GM12878 (cell line): ENCODE data around the gene ISY1. TPM values are rescaled to one million over a fixed set of nuclear protein-coding genes. Genes with fewer than 3 reads are reported as not detected.
A peak's percentile ranks its signal among the peaks of the same experiment; 100 is the strongest.

ENCODE experiments used
- ATAC-seq: fragments of 200-7000 bp; cut with Tn5 transposase; 3 replicates; pipeline ENCODE4 v1.9.1; 2020; ENCODE audit warnings: mild to moderate bottlenecking, moderate library complexity
- BruUV-seq: library from RNA; stranded (reverse); fragments of 400-500 nt; replicated peaks from 2 replicates; lab custom pipeline; 2021; lab: Mats Ljungman, UMichigan
- CTCF ChIA-PET: fragments of 300-600 bp; sonication (Branson Sonifier 250); formaldehyde crosslinking; extraction: SDS; loops from one replicate; lab custom pipeline; 2021; ENCODE audit warnings: inconsistent platforms; lab: Yijun Ruan, JAX
- POLR2A ChIA-PET: fragments of 350-600 bp; formaldehyde crosslinking; extraction: SDS; loops from one replicate; lab custom pipeline; 2021; ENCODE audit warnings: inconsistent platforms; lab: Charles Lee
- RAD21 ChIA-PET: fragments of 300-600 bp; sonication (Branson Sonifier 250); formaldehyde crosslinking; loops from one replicate; lab custom pipeline; 2023; ENCODE audit warnings: antibody characterized with exemption; ENCODE audit not compliant: unreplicated experiment; lab: Charles Lee
- SMC1A ChIA-PET: fragments of 300-600 bp; sonication (Branson Sonifier 250); formaldehyde crosslinking; loops from one replicate; lab custom pipeline; 2023; ENCODE audit not compliant: unreplicated experiment, uncharacterized antibody; lab: Charles Lee
- DNase-seq: peaks from one replicate; pipeline ENCODE4 v3.0.0-alpha.2; 2011; ENCODE audit warnings: low read depth, low spot score
- FAIRE-seq: peaks from 3 replicates; lab custom pipeline; 2011; peaks lifted over from hg19 to GRCh38; lab: Jason Lieb, UNC
- H2AFZ ChIP-seq: 2 replicates; pipeline ENCODE4 v1.6.0; 2011; ENCODE audit warnings: low read depth, low read length, control low read depth; ENCODE audit not compliant: control insufficient read depth
- H3K27ac ChIP-seq: 2 replicates; pipeline ENCODE4 v1.5.1; 2011; ENCODE audit warnings: control low read depth; ENCODE audit not compliant: control insufficient read depth, insufficient read depth
- H3K27me3 ChIP-seq, 2 experiments: replicated peaks in 1 of 2; 2 replicates each; pipeline versions ENCODE4 v1.6.0 to v1.6.1; 2011; ENCODE audit warnings: low read length in 1 of 2; ENCODE audit not compliant: control insufficient read depth in 2 of 2, insufficient read depth in 2 of 2
- H3K36me3 ChIP-seq, 2 experiments: 2 replicates each; pipeline ENCODE4 v1.5.1; 2011; ENCODE audit warnings: low read length in 1 of 2; ENCODE audit not compliant: control insufficient read depth in 2 of 2, insufficient read depth in 2 of 2
- H3K4me1 ChIP-seq: 2 replicates; pipeline ENCODE4 v1.6.1; 2011; ENCODE audit warnings: mild to moderate bottlenecking, low read length, moderate library complexity, mixed read lengths; ENCODE audit not compliant: control insufficient read depth, insufficient read depth
- H3K4me2 ChIP-seq: 2 replicates; pipeline ENCODE4 v1.6.0; 2011; ENCODE audit warnings: control low read depth; ENCODE audit not compliant: control insufficient read depth, insufficient read depth
- H3K4me3 ChIP-seq: fragments of 200-600 bp; sonication (generic); 2 replicates; pipeline ENCODE4 v1.5.1; 2016
- H3K79me2 ChIP-seq: 2 replicates; pipeline ENCODE4 v1.6.0; 2011; ENCODE audit warnings: low read length; ENCODE audit not compliant: control insufficient read depth, insufficient read depth
- H3K9ac ChIP-seq: 2 replicates; pipeline ENCODE4 v1.8.0; 2011; ENCODE audit warnings: low read length, control low read depth, mixed read lengths; ENCODE audit not compliant: control insufficient read depth, insufficient read depth
- H3K9me3 ChIP-seq: replicated peaks from 3 replicates; pipeline ENCODE4 v1.5.1; 2011; ENCODE audit warnings: mild to moderate bottlenecking, low read length; ENCODE audit not compliant: control insufficient read depth, insufficient read depth
- H4K20me1 ChIP-seq: 2 replicates; pipeline ENCODE4 v1.6.0; 2011; ENCODE audit not compliant: control insufficient read depth, insufficient read depth
- BRCA1 ChIP-seq: IDR thresholded peaks from 2 replicates; pipeline ENCODE4 v1.6.1; 2011; ENCODE audit warnings: low read depth, low read length, improper control_type of control experiment
- CBX3 ChIP-seq: fragments of 200-600 bp; sonication (generic); IDR thresholded peaks from 2 replicates; pipeline ENCODE4 v1.6.1; 2016; ENCODE audit warnings: low read depth, borderline replicate concordance
- CHD2 ChIP-seq: IDR thresholded peaks from 2 replicates; pipeline ENCODE4 v1.6.1; 2011; ENCODE audit warnings: low read depth, low read length, improper control_type of control experiment, borderline replicate concordance
- RELB ChIP-seq: fragments of 450-650 bp; IDR thresholded peaks from 2 replicates; pipeline ENCODE4 v1.6.1; 2017; ENCODE audit warnings: low read depth, mild to moderate bottlenecking, moderate library complexity
- SIN3A ChIP-seq: IDR thresholded peaks from 2 replicates; pipeline ENCODE4 v1.6.1; 2012; ENCODE audit warnings: low read depth, low read length, improper control_type of control experiment
- STAT3 ChIP-seq: IDR thresholded peaks from 2 replicates; pipeline ENCODE4 v1.6.1; 2011; ENCODE audit warnings: low read depth, low read length, improper control_type of control experiment
- ZNF384 ChIP-seq: IDR thresholded peaks from 2 replicates; pipeline ENCODE4 v1.6.1; 2012; ENCODE audit warnings: low read depth, mild to moderate bottlenecking, low read length, improper control_type of control experiment, borderline replicate concordance
- ZNF622 ChIP-seq: fragments of 450-650 bp; IDR thresholded peaks from 2 replicates; pipeline ENCODE4 v1.6.1; 2017; ENCODE audit warnings: mild to moderate bottlenecking, inconsistent platforms
- WGBS: methylation state at CpG from one replicate; pipeline ENCODE4 v1.1.6; 2016; ENCODE audit warnings: low lambda C conversion rate; ENCODE audit not compliant: insufficient replicate concordance, insufficient coverage; ENCODE audit errors: missing lambda C conversion rate; 5-methylcytosine and 5-hydroxymethylcytosine counted together
- in situ Hi-C: fragments of 300-500 bp; cut with MboI; formaldehyde crosslinking; loops from 9 replicates; pipeline ENCODE4 v1.14.3; 2018; ENCODE audit warnings: mixed read lengths
- intact Hi-C: fragments of 100-400 bp; cut with micrococcal nuclease; formaldehyde crosslinking; loops from one replicate; pipeline ENCODE4 v1.14.2; 2022; ENCODE audit not compliant: unreplicated experiment
- polyA plus RNA-seq, 11 experiments: library from polyadenylated mRNA; depleted of rRNA in 4 of 11; unstranded in 6 of 11; stranded (reverse) in 5 of 11; fragments of >200 nt; fragmentation: Nextera tagmentation in 4 of 11; fragmentation: Illumina TruSeq in 1 of 11; extraction: Ambion mirVana in 4 of 11; extraction: Trizol in 1 of 11; gene quantifications; 1 replicate in 1 of 11; 2 replicates in 10 of 11; pipeline versions ENCODE4 v1.2.1 to v1.2.3, GENCODE V29; 2011 to 2016; ENCODE audit warnings: inconsistent platforms in 2 of 11, missing spikeins in 2 of 11, low read depth in 1 of 11
- total RNA-seq, 4 experiments: library from RNA; depleted of rRNA in 3 of 4; stranded (reverse); fragments of >200 nt in 3 of 4; fragmentation: Illumina TruSeq in 1 of 4; extraction: Trizol in 1 of 4; gene quantifications; 2 replicates each; pipeline versions ENCODE4 v1.2.1 to v1.2.3, GENCODE V29; 2013 to 2021

ISY1 gene
- total and polyA plus RNA-seq, 10 of the 15 experiments (the other 5 are each of a cell fraction or from before 2014, with no cell fraction given), result 28.3 to 72.2 (median 44.7) TPM

- in situ Hi-C loops, result no loop called here
Observed at GRCh38 chr3:129119365-129120100, 41.3 kb downstream of the ISY1 start.

GRCh38 chr3:129118745-129119144 lies 42.1 kb downstream of the ISY1 start:
- no peaks in the 10 kb centered on the region for H3K9me3 ChIP-seq
- 88% methylated on average over 5 of the region's 5 CpGs for WGBS
- no peak overlapping the region for H2AFZ ChIP-seq
- CTCF ChIA-PET, result interaction anchor here (0.7 to 4.3 kb wide), 5 partner anchors 10 to 501 kb away, joined by 3 to 41 read pairs (median 4); no protein-coding TSS in a partner anchor
- peak overlapping the region; percentile 97; the same call in 1 of the 2 replicates for H3K4me2 ChIP-seq
- peaks cover 24% of the 10 kb centered on the region for H3K79me2 ChIP-seq
- no peak for DNase-seq
- H3K27ac ChIP-seq, result no peak overlapping the region
- 0 out of 4 replicates have a peak, but pooled peaks cover 0 to 3% of the 10 kb centered on the region in 2 experiments for H3K36me3 ChIP-seq
- FAIRE-seq, result no peak
- no peaks in the 10 kb centered on the region for H3K27me3 ChIP-seq
- ATAC-seq, result no peak
- RAD21 ChIA-PET, result interaction anchor here (0.8 to 3.2 kb wide), 5 partner anchors 43 to 198 kb away, joined by 3 to 17 read pairs (median 3); a partner anchor contains a TSS
- POLR2A ChIA-PET, result interaction anchor here (0.9 to 3.5 kb wide), 4 partner anchors 43 to 161 kb away, joined by 3 to 15 read pairs (median 5); partner anchors contain the start of gene COPG1
- SMC1A ChIA-PET, result interaction anchor here (0.9 to 3.7 kb wide), 6 partner anchors 18 to 400 kb away, joined by 3 to 25 read pairs (median 3); no protein-coding TSS in a partner anchor
- in situ Hi-C loops (no loop called here), intact Hi-C loops (no loop called here)
- TF ChIP-seq STAT3 (no peak), ZNF384 (no peak), BRCA1 (no peak), CBX3 (no peak), ZNF622 (no peak), RELB (no peak)
- BruUV-seq, result no TSS peak
- H3K9ac ChIP-seq, result no peak overlapping the region
- H4K20me1 ChIP-seq, result no peaks in the 10 kb centered on the region
- H3K4me1 ChIP-seq, result peaks cover 27% of the 10 kb centered on the region
- H3K4me3 ChIP-seq, result peak overlapping the region; percentile 65; the same call in 1 of the 2 replicates

More at GRCh38 chr3:129119365-129120100, 41.3 kb downstream of the ISY1 start:
- Histone ChIP-seq H3K4me2 (peak overlapping the region; percentile 97), H3K79me2 (peaks cover 24% of the 10 kb centered on the region), H3K9ac (peak overlapping the region; percentile 94), H2AFZ (no peak overlapping the region), H3K4me1 (peaks cover 27% of the 10 kb centered on the region), H3K4me3 (peak overlapping the region; percentile 65), H3K9me3 (no peaks in the 10 kb centered on the region), H3K36me3 (0 out of 4 replicates have a peak, but pooled peaks cover 0 to 1% of the 10 kb centered on the region in 2 experiments), H4K20me1 (no peaks in the 10 kb centered on the region), H3K27me3 (no peaks in the 10 kb centered on the region), H3K27ac (peak overlapping the region; percentile 97)
- RAD21 ChIA-PET, result interaction anchor here (0.8 to 3.2 kb wide), 6 partner anchors 42 to 197 kb away, joined by 3 to 17 read pairs (median 3); a partner anchor contains a TSS
- FAIRE-seq (no peak), DNase-seq (no peak), ATAC-seq (no peak)
- WGBS, result 55% methylated on average over 13 of the region's 13 CpGs
- intact Hi-C loops, result loop anchor here (2.0 to 5.0 kb wide), 2 partner anchors 63 to 67 kb away; partner anchors contain the start of gene CNBP
- no TSS peak for BruUV-seq
- POLR2A ChIA-PET, result interaction anchor here (0.9 to 3.5 kb wide), 5 partner anchors 42 to 321 kb away, joined by 4 to 20 read pairs (median 6); partner anchors contain the start of genes CNBP, COPG1 and IFT122
- SMC1A ChIA-PET, result interaction anchor here (0.7 to 3.7 kb wide), 10 partner anchors 19 to 401 kb away, joined by 3 to 25 read pairs (median 4); no protein-coding TSS in a partner anchor
- peak; percentile 55; the same call in 1 of the 2 replicates for TF ChIP-seq SIN3A
- no peak for TF ChIP-seq CHD2
- CTCF ChIA-PET, result interaction anchor here (1.0 to 4.3 kb wide), 8 partner anchors 11 to 324 kb away, joined by 3 to 41 read pairs (median 4); partner anchors contain the start of gene COPG1
